CD4-positive, alpha-beta T cell (primary cell): ENCODE results near the gene KNDC1. TPM values are rescaled to one million over a fixed set of nuclear protein-coding genes. Genes with fewer than 3 reads are reported as not detected.

Experiments
- ATAC-seq: fragments of 200-7000 bp; cut with Tn5 transposase; one replicate; pipeline ENCODE4 v1.10.0; 2022; ENCODE audit warnings: mild to moderate bottlenecking; ENCODE audit not compliant: poor library complexity
- CTCF ChIA-PET: fragments of 350-600 bp; sonication (Branson Sonifier 250); formaldehyde crosslinking; loops from one replicate; lab custom pipeline; 2021; ENCODE audit warnings: antibody characterized with exemption, inconsistent platforms; lab: Charles Lee
- POLR2A ChIA-PET: fragments of 350-600 bp; sonication (Branson Sonifier 250); formaldehyde crosslinking; loops from one replicate; lab custom pipeline; 2021; ENCODE audit warnings: antibody characterized with exemption, inconsistent platforms; lab: Charles Lee
- DNase-seq, 14 experiments: peaks; one replicate each; pipeline ENCODE4 v3.0.0-alpha.2; 2013 to 2020; ENCODE audit warnings: mixed read lengths in 2 of 14
- H3K27ac ChIP-seq, 2 donors: one replicate each; pipeline versions ENCODE4 v1.5.1 to v1.7.0; 2013; ENCODE audit warnings: low read length in 2 of 2, low read depth in 1 of 2, mild to moderate bottlenecking in 1 of 2
- H3K27me3 ChIP-seq, 2 experiments: 1 replicate in 1 of 2; 2 replicates in 1 of 2; pipeline versions ENCODE4 v1.6.1 to v1.7.0; 2013; ENCODE audit warnings: low read length in 2 of 2, control low read depth in 1 of 2, mild to moderate bottlenecking in 1 of 2, moderate library complexity in 1 of 2; ENCODE audit not compliant: insufficient read depth in 2 of 2, control insufficient read depth in 1 of 2
- H3K36me3 ChIP-seq: one replicate; pipeline ENCODE4 v1.6.1; 2013; ENCODE audit warnings: low read length, control low read depth; ENCODE audit not compliant: insufficient read depth
- H3K4me1 ChIP-seq: one replicate; pipeline ENCODE4 v1.6.1; 2013; ENCODE audit warnings: low read length, control low read depth; ENCODE audit not compliant: insufficient read depth
- H3K4me3 ChIP-seq: one replicate; pipeline ENCODE4 v1.5.1; 2013; ENCODE audit warnings: mild to moderate bottlenecking, low read length, moderate library complexity
- H3K9me3 ChIP-seq, 2 experiments: 1 replicate in 1 of 2; 2 replicates in 1 of 2; pipeline versions ENCODE4 v1.6.1 to v1.7.0; 2013; ENCODE audit warnings: low read length in 2 of 2, mild to moderate bottlenecking in 2 of 2, control low read depth in 1 of 2, moderate library complexity in 1 of 2; ENCODE audit not compliant: control insufficient read depth in 1 of 2, insufficient read depth in 1 of 2
- H3K27ac Mint-ChIP-seq: one replicate; pipeline ENCODE4 v1.8.0; 2020; ENCODE audit warnings: mixed read lengths
- H3K27me3 Mint-ChIP-seq: one replicate; pipeline ENCODE4 v1.8.0; 2021; ENCODE audit warnings: mixed read lengths
- H3K36me3 Mint-ChIP-seq: one replicate; pipeline ENCODE4 v1.8.0; 2021; ENCODE audit warnings: low read depth, mixed read lengths
- H3K4me1 Mint-ChIP-seq: one replicate; pipeline ENCODE4 v1.8.0; 2021; ENCODE audit warnings: low read depth, mixed read lengths
- H3K4me3 Mint-ChIP-seq: one replicate; pipeline ENCODE4 v1.8.0; 2020; ENCODE audit warnings: mild to moderate bottlenecking, mixed read lengths
- H3K9me3 Mint-ChIP-seq: one replicate; pipeline ENCODE4 v1.8.0; 2020; ENCODE audit warnings: mixed read lengths
- CTCF ChIP-seq: fragments of 200-600 bp; IDR thresholded peaks from one replicate; pipeline ENCODE4 v1.8.0; 2022; ENCODE audit warnings: antibody characterized with exemption, mild to moderate bottlenecking
- intact Hi-C, 2 experiments: fragments of 100-400 bp; cut with DNase I in 1 of 2; cut with micrococcal nuclease in 1 of 2; formaldehyde crosslinking; loops; one replicate each; pipeline versions ENCODE4 v1.15.1 to v1.9.0; 2023 to 2025; cut with DNase I, micrococcal nuclease
- total RNA-seq, 174 experiments: library from RNA in 2 of 174; stranded (reverse) in 2 of 174; gene quantifications; one replicate each; pipeline ENCODE4 v1.2.3 and lab custom pipeline; 2021 to 2026

Gene KNDC1
- total RNA-seq, 2 experiments from 2014 or later = not detected

GRCh38 chr10:133185916-133186315, 25.9 kb downstream of the KNDC1 start:
- ChIA-PET POLR2A (no interaction called here), CTCF (no interaction called here)
- Histone ChIP-seq H3K27ac (no peak overlapping the region), H3K9me3 (peaks cover 0 to 13% of the 10 kb centered on the region in 2 experiments), H3K36me3 (no peaks in the 10 kb centered on the region), H3K4me1 (no peaks in the 10 kb centered on the region), H3K27me3 (peaks cover 0 to 3% of the 10 kb centered on the region in 2 experiments), H3K4me3 (no peak overlapping the region)
- H3K27me3 Mint-ChIP-seq = no peaks in the 10 kb centered on the region
- H3K27ac Mint-ChIP-seq = no peak overlapping the region
- DNase-seq (no peak), ATAC-seq (no peak)
- H3K4me1 Mint-ChIP-seq = no peaks in the 10 kb centered on the region
- H3K36me3 Mint-ChIP-seq = no peaks in the 10 kb centered on the region
- no peak overlapping the region for H3K4me3 Mint-ChIP-seq
- TF ChIP-seq CTCF = no peak
- intact Hi-C loops = no loop called here
- H3K9me3 Mint-ChIP-seq = no peaks in the 10 kb centered on the region

DNA sequence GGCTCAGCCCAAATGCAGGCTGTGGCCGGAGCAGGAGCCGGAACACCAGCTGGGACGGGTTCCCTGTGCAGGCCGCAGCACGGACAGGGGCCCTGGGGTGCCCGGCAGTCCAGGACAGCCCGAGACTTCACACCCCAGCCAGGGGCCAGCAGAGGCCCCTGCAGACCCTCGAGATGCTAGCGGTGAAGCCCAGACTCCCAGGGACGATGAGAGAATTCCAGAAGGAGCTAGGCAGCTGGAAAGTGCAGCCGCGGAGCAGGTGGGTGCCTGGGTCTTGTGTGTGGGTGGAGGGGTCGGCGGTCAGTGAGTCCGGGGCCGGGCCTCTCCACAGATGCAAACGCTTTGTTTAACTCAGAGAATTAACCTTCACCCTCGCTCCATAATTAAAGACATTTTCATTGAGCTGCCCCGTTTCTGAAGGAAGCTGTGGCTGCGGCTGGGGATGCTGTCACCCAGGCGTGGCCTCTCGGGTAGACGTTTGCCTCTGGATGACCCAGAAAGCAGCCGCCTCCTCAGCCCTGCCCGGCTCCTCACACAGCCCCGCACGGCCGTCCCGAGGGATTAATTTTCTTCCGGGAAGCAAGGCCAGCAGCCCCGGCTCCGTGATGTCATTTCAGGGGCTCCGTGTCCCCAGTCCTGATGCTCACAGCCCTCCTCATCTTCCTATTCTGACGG, 26.5 kb downstream of the KNDC1 start:
- no peak overlapping the region for H3K27ac ChIP-seq
- Mint-ChIP-seq H3K4me1 (no peaks in the 10 kb centered on the region), H3K27ac (no peak overlapping the region), H3K9me3 (no peaks in the 10 kb centered on the region), H3K36me3 (no peaks in the 10 kb centered on the region), H3K27me3 (no peaks in the 10 kb centered on the region), H3K4me3 (no peak overlapping the region)
- no peak for TF ChIP-seq CTCF
- ATAC-seq = no peak
- no peak for DNase-seq
- no peaks in the 10 kb centered on the region for H3K36me3 ChIP-seq
- POLR2A ChIA-PET = no interaction called here
- H3K27me3 ChIP-seq = peaks cover 0 to 3% of the 10 kb centered on the region in 2 experiments
- peaks cover 0 to 13% of the 10 kb centered on the region in 2 experiments for H3K9me3 ChIP-seq
- CTCF ChIA-PET = no interaction called here
- H3K4me1 ChIP-seq = no peaks in the 10 kb centered on the region
- no peak overlapping the region for H3K4me3 ChIP-seq
- intact Hi-C loops = no loop called here

DNA sequence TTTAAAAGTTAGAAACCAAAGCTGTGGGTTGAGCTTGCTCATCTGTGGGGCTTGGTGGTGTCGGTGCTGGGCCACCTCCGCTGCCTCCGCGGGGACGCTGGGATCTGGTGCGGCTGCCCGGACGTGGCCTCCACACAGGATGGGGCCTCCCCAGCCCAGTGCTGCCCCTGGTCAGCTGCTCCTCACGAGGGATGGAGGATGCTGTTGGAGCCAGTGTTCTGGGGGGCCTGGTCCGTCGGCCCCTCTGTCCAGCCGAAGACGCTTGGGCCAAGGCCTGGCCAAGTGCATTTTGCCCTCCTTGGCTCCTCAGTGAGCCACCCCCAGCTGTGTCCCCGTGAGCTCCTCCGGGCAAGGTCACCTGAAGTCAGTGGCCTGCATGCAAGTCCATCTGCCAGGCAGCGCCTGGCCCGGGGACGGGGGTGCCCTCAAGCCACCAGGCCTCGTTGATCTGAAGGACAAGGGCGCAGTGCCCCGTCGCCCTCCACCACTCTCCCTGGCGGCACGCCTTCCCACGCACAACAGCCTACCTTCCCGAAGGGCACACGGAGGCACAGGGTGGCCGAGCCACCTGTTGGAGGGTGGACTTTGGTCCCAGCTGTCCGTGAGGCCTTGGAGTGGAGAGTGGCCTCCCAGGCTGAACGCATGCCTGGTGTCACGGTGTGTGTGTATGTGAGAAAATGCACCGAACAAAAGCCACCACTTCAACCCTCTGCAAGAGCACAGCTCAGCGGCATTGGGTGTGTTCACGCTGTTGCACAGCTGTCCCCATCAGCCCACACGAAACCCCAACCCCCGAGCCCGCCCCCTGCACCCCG, 27.3 kb downstream of the KNDC1 start:
- H3K36me3 Mint-ChIP-seq = no peaks in the 10 kb centered on the region
- POLR2A ChIA-PET = no interaction called here
- no peak for ATAC-seq

More for the DNA sequence above, 27.3 kb downstream of the KNDC1 start:
- H3K27me3 Mint-ChIP-seq = no peaks in the 10 kb centered on the region
- no peak overlapping the region for H3K4me3 Mint-ChIP-seq
- no peaks in the 10 kb centered on the region for H3K36me3 ChIP-seq
- H3K9me3 ChIP-seq = peaks cover 0 to 16% of the 10 kb centered on the region in 2 experiments
- H3K4me1 ChIP-seq = no peaks in the 10 kb centered on the region
- CTCF ChIA-PET = no interaction called here
- no peaks in the 10 kb centered on the region for H3K9me3 Mint-ChIP-seq
- no peak overlapping the region for H3K27ac ChIP-seq
- H3K27me3 ChIP-seq = peaks cover 0 to 3% of the 10 kb centered on the region in 2 experiments
- H3K4me3 ChIP-seq = no peak overlapping the region
- no peak for TF ChIP-seq CTCF
- no peaks in the 10 kb centered on the region for H3K4me1 Mint-ChIP-seq
- DNase-seq = no peak
- no peak overlapping the region for H3K27ac Mint-ChIP-seq
- intact Hi-C loops = no loop called here
